ENCODE measurements around the gene FKBP9. TPM values are rescaled to one million over a fixed set of nuclear protein-coding genes. Genes with fewer than 3 reads are reported as not detected.

FKBP9 gene
- 111 and 139 TPM in 2 replicates for total RNA-seq (2022)
- percentile 78 among the genes with signal in this experiment for Bru-seq, nascent RNA
- BruChase-seq, experiment 1, labeled RNA remaining after a 6-hour chase, result percentile 84 among the genes with signal in this experiment
- percentile 84 among the genes with signal in this experiment for BruChase-seq, experiment 2, labeled RNA remaining after a 2-hour chase
- long read RNA-seq, transcript FKBP9-212 (7 exons, 2,699 nt), result minor isoform, 83 of 383 reads
- long read RNA-seq, transcript FKBP9-201 (10 exons, 3,462 nt), result major isoform, 256 of 383 reads
- long read RNA-seq, partial matches to known transcripts, result 12 of 383 reads
- long read RNA-seq, other reads (novel, unspliced or antisense), result 30 of 383 reads

GRCh38 chr7:32957326-32958045 lies at the start of gene FKBP9:
Gene FKBP9 (plus strand): TSS chr7:32957440. CDS start chr7:32957574, 134 bp downstream.
- Mint-ChIP-seq H3K4me3 (ENCODE audit: unreplicated experiment) (peak within 1 kb of the TSS; percentile 80), H3K4me1 (ENCODE audit: insufficient read depth, unreplicated experiment) (peaks cover 9% of the 10 kb centered on the region), H3K27ac (ENCODE audit: low read depth, unreplicated experiment) (peak within 1 kb of the TSS; percentile 54), H3K36me3 (ENCODE audit: insufficient read depth, unreplicated experiment) (peaks cover 5% of the 10 kb centered on the region), H3K27me3 (ENCODE audit: insufficient read depth, unreplicated experiment) (no peaks in the 10 kb centered on the region), H3K9me3 (ENCODE audit: unreplicated experiment) (no peaks in the 10 kb centered on the region)
- TF ChIP-seq, protein P1, sequence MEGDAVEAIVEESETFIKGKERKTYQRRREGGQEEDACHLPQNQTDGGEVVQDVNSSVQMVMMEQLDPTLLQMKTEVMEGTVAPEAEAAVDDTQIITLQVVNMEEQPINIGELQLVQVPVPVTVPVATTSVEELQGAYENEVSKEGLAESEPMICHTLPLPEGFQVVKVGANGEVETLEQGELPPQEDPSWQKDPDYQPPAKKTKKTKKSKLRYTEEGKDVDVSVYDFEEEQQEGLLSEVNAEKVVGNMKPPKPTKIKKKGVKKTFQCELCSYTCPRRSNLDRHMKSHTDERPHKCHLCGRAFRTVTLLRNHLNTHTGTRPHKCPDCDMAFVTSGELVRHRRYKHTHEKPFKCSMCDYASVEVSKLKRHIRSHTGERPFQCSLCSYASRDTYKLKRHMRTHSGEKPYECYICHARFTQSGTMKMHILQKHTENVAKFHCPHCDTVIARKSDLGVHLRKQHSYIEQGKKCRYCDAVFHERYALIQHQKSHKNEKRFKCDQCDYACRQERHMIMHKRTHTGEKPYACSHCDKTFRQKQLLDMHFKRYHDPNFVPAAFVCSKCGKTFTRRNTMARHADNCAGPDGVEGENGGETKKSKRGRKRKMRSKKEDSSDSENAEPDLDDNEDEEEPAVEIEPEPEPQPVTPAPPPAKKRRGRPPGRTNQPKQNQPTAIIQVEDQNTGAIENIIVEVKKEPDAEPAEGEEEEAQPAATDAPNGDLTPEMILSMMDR (IDR thresholded peaks at IDR 0.05; ENCODE audit: unreplicated experiment), result no peak
- BruUV-seq (replicated peaks), result no TSS peak
- intact Hi-C loops (cut with micrococcal nuclease), result loop anchor here (5.0 kb wide), 1 partner anchor 85 kb away; no protein-coding TSS in a partner anchor
- POLR2A ChIA-PET, result interaction anchor here (0.7 to 5.2 kb wide), 22 partner anchors 10 to 1211 kb away, joined by 3 to 92 read pairs (median 5); partner anchors contain the start of genes KBTBD2, LSM5 and NT5C3A
- peak; percentile 89 for DNase-seq (ENCODE audit: unreplicated experiment)
- CTCF ChIA-PET, result interaction anchor here (0.5 to 5.1 kb wide), 7 partner anchors 14 to 199 kb away, joined by 3 to 26 read pairs (median 4); no protein-coding TSS in a partner anchor

DNA sequence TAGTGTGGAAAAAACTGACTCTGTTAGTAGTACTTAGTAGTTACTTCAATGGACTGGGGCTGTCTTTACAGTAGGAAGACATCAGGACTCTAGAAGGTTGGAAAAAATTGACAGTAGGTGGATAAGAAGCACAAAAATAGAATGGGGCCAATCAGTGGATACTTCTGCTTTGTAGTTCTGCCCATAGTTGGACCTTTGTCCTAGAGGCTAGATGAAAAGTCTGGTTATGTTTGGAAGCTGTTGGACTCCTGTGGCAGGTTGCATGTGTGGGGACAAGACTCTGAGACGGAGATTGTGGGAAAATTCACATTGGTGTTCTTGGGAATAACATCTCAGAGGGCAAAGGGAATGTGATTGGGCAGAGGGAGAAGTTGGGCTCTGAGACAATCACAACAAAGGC lies 47.0 kb upstream of the FKBP9 start:
- DNase-seq (ENCODE audit: unreplicated experiment), result no peak
- CTCF ChIA-PET, result no interaction called here
- TF ChIP-seq, protein P1 (IDR thresholded peaks at IDR 0.05; ENCODE audit: unreplicated experiment), result no peak
- BruUV-seq (replicated peaks), result no TSS peak
- Mint-ChIP-seq H3K27ac (ENCODE audit: low read depth, unreplicated experiment) (no peak overlapping the region), H3K4me3 (ENCODE audit: unreplicated experiment) (no peak overlapping the region), H3K4me1 (ENCODE audit: insufficient read depth, unreplicated experiment) (no peaks in the 10 kb centered on the region), H3K36me3 (ENCODE audit: insufficient read depth, unreplicated experiment) (peaks cover 12% of the 10 kb centered on the region), H3K9me3 (ENCODE audit: unreplicated experiment) (no peaks in the 10 kb centered on the region), H3K27me3 (ENCODE audit: insufficient read depth, unreplicated experiment) (no peaks in the 10 kb centered on the region)
- POLR2A ChIA-PET, result interaction anchor here (0.7 kb wide), 1 partner anchor 37 kb away, joined by 3 read pairs; no protein-coding TSS in a partner anchor
- intact Hi-C loops (cut with micrococcal nuclease), result no loop called here

DNA sequence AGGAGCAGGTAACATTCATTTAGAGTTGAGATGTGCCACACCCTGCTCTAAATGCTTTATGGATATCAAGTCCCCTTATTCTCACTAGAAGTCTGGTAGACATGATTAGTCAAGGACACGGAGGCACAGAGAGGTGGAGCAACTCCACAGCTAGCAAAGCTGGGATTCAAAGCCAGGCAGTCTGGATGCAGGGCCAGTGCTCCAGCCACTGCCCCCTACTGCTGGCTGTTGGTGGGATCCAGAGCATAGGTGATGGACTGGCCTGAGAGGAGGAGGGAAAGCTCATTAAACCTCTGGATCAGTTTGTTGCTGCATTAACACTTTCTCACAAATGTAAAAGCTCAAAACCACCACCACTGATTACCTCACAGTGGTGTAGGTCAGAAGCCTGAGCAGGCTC lies 43.1 kb upstream of the FKBP9 start:
- Mint-ChIP-seq H3K4me3 (ENCODE audit: unreplicated experiment) (no peak overlapping the region), H3K27ac (ENCODE audit: low read depth, unreplicated experiment) (no peak overlapping the region), H3K4me1 (ENCODE audit: insufficient read depth, unreplicated experiment) (no peaks in the 10 kb centered on the region), H3K9me3 (ENCODE audit: unreplicated experiment) (no peaks in the 10 kb centered on the region), H3K36me3 (ENCODE audit: insufficient read depth, unreplicated experiment) (peaks cover 50% of the 10 kb centered on the region), H3K27me3 (ENCODE audit: insufficient read depth, unreplicated experiment) (no peaks in the 10 kb centered on the region)
- no peak for DNase-seq (ENCODE audit: unreplicated experiment)
- BruUV-seq (replicated peaks), result no TSS peak
- CTCF ChIA-PET, result interaction anchor here (0.7 kb wide), 1 partner anchor 194 kb away, joined by 3 read pairs; no protein-coding TSS in a partner anchor
- POLR2A ChIA-PET, result interaction anchor here (0.5 to 1.0 kb wide), 2 partner anchors 21 to 34 kb away, joined by 4 read pairs; no protein-coding TSS in a partner anchor
- intact Hi-C loops (cut with micrococcal nuclease), result no loop called here
- TF ChIP-seq, protein P1 (IDR thresholded peaks at IDR 0.05; ENCODE audit: unreplicated experiment), result no peak

DNA sequence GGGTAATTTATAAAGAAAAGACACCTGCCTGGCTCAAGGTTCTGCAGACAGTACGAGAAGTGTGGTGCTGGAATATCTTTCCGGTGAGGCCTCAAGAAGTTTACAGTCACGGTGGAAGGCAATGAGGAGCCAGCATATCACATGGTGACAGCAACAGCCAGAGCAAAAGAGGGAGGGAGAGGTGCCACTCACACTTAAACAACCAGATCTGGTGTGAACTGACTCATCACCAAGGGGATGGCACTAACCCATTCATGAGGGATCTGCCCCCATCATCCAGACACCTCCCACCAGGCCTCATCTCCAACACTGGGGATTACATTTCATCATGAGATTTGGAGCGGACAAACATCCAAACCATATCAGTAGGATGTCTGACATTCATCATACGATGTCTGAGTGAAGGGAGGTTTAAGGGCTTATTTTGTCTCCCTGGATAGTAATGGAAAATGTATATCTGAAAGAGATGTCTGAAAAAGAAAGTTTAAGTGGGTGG lies 42.2 kb upstream of the FKBP9 start:
- CTCF ChIA-PET, result interaction anchor here (0.7 kb wide), 2 partner anchors 43 to 193 kb away, joined by 3 read pairs; no protein-coding TSS in a partner anchor
- no peak for DNase-seq (ENCODE audit: unreplicated experiment)

More for the DNA sequence above, 42.2 kb upstream of the FKBP9 start:
- no peak overlapping the region for H3K4me3 Mint-ChIP-seq (ENCODE audit: unreplicated experiment)
- no peaks in the 10 kb centered on the region for H3K27me3 Mint-ChIP-seq (ENCODE audit: insufficient read depth, unreplicated experiment)
- no TSS peak for BruUV-seq (replicated peaks)
- no peaks in the 10 kb centered on the region for H3K4me1 Mint-ChIP-seq (ENCODE audit: insufficient read depth, unreplicated experiment)
- intact Hi-C loops (cut with micrococcal nuclease), result no loop called here
- H3K27ac Mint-ChIP-seq (ENCODE audit: low read depth, unreplicated experiment), result no peak overlapping the region
- no peaks in the 10 kb centered on the region for H3K9me3 Mint-ChIP-seq (ENCODE audit: unreplicated experiment)
- TF ChIP-seq, protein P1 (IDR thresholded peaks at IDR 0.05; ENCODE audit: unreplicated experiment), result no peak
- POLR2A ChIA-PET, result no interaction called here
- peaks cover 57% of the 10 kb centered on the region for H3K36me3 Mint-ChIP-seq (ENCODE audit: insufficient read depth, unreplicated experiment)

All from MCF 10A (cell line).